Measurements from ENCODE around the gene FAM111A. TPM values are rescaled to one million over a fixed set of nuclear protein-coding genes. Genes with fewer than 3 reads are reported as not detected.

Gene FAM111A
- total RNA-seq, 1 donor from 2014 or later = 9.6 TPM

- peaks cover 23% of the 10 kb centered on the region for H3K36me3 ChIP-seq
- TF ChIP-seq CTCF (IDR thresholded peaks at IDR 0.05; ENCODE audit: borderline replicate concordance) = no peak
- intact Hi-C loops (cut with micrococcal nuclease) = no loop called here
Measured at GRCh38 chr11:59138643-59139042, 4.0 kb upstream of the FAM111A start.

DNA sequence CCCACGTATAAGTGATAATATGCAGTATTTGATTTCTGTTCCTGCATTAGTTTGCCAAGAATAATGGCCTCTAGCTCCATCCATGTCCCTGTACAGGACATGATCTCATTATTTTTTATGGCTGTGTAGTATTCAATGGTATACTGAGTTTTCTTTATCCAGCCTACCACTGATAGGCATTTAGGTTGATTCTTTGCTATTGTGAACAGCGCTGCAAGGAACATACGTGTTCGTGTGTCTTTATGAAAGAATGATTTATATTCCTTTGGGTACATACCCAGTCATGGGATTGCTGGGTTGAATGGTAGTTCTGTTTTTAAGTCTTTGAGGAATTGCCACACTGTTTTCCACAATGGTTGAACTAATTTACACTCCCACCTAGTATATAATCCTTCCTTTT is 1.5 kb upstream of the FAM111A start:
- intact Hi-C loops (cut with micrococcal nuclease) = no loop called here
- TF ChIP-seq CTCF (IDR thresholded peaks at IDR 0.05; ENCODE audit: borderline replicate concordance) = no peak
- Histone ChIP-seq H3K4me1 (peaks cover 36% of the 10 kb centered on the region), H3K9me3 (replicated peaks) (no peaks in the 10 kb centered on the region), H3K27me3 (ENCODE audit: low read depth) (no peaks in the 10 kb centered on the region), H3K4me3 (no peak overlapping the region), H3K27ac (replicated peaks) (no peak overlapping the region), H3K36me3 (peaks cover 9% of the 10 kb centered on the region)
- no peak for DNase-seq

More at GRCh38 chr11:59138643-59139042, 4.0 kb upstream of the FAM111A start:
- H3K9me3 ChIP-seq (replicated peaks) = no peaks in the 10 kb centered on the region
- peaks cover 20% of the 10 kb centered on the region for H3K4me1 ChIP-seq
- H3K27me3 ChIP-seq (ENCODE audit: low read depth) = no peaks in the 10 kb centered on the region
- H3K4me3 ChIP-seq = no peak overlapping the region
- H3K27ac ChIP-seq (replicated peaks) = no peak overlapping the region
- DNase-seq = no peak

- Histone ChIP-seq H3K27ac (replicated peaks) (peak overlapping the region; percentile 90), H3K27me3 (ENCODE audit: low read depth) (no peaks in the 10 kb centered on the region), H3K4me3 (peak overlapping the region; percentile 78), H3K9me3 (replicated peaks) (no peaks in the 10 kb centered on the region), H3K36me3 (peaks cover 9% of the 10 kb centered on the region), H3K4me1 (peaks cover 36% of the 10 kb centered on the region)
- no peak for TF ChIP-seq CTCF (IDR thresholded peaks at IDR 0.05; ENCODE audit: borderline replicate concordance)
- intact Hi-C loops (cut with micrococcal nuclease) = no loop called here
- DNase-seq = no peak
Measured at GRCh38 chr11:59141673-59142460, 789 bp upstream of the FAM111A start.

GRCh38 chr11:59144096-59144495 is 1.4 kb downstream of the FAM111A start:
- Histone ChIP-seq H3K27ac (replicated peaks) (peak overlapping the region; percentile 90), H3K9me3 (replicated peaks) (no peaks in the 10 kb centered on the region), H3K27me3 (ENCODE audit: low read depth) (no peaks in the 10 kb centered on the region), H3K36me3 (peaks cover 16% of the 10 kb centered on the region), H3K4me3 (peak overlapping the region; percentile 78), H3K4me1 (peaks cover 36% of the 10 kb centered on the region)
- DNase-seq = no peak
- no peak for TF ChIP-seq CTCF (IDR thresholded peaks at IDR 0.05; ENCODE audit: borderline replicate concordance)
- intact Hi-C loops (cut with micrococcal nuclease) = no loop called here

- Histone ChIP-seq H3K27me3 (ENCODE audit: low read depth) (no peaks in the 10 kb centered on the region), H3K4me3 (peak overlapping the region; percentile 78), H3K4me1 (peaks cover 36% of the 10 kb centered on the region), H3K9me3 (replicated peaks) (no peaks in the 10 kb centered on the region), H3K27ac (replicated peaks) (peak overlapping the region; percentile 90), H3K36me3 (peaks cover 13% of the 10 kb centered on the region)
- DNase-seq = peak; percentile 70
- intact Hi-C loops (cut with micrococcal nuclease) = no loop called here
- TF ChIP-seq CTCF (IDR thresholded peaks at IDR 0.05; ENCODE audit: borderline replicate concordance) = no peak
Measured at GRCh38 chr11:59144579-59145345, 2.1 kb downstream of the FAM111A start.
